A549 (cell line): ENCODE data around the gene TPM4. TPM values are rescaled to one million over a fixed set of nuclear protein-coding genes. Genes with fewer than 3 reads are reported as not detected.
A peak's percentile ranks its signal among the peaks of the same experiment; 100 is the strongest.

Experiments used
- ATAC-seq, 2 experiments: fragments of 200-7000 bp in 1 of 2; fragments of >200 bp in 1 of 2; cut with Nextera tagmentation in 1 of 2; cut with Tn5 transposase in 1 of 2; 3 replicates each; pipeline versions ENCODE4 v1.8.0 to v1.9.1; 2018 to 2020; ENCODE audit warnings: mild to moderate bottlenecking in 1 of 2, moderate library complexity in 1 of 2
- CTCF ChIA-PET: fragments of 300-600 bp; sonication (Branson Sonifier 250); formaldehyde crosslinking; extraction: SDS; loops from one replicate; lab custom pipeline; 2021; ENCODE audit warnings: antibody characterized with exemption, inconsistent platforms; lab: Yijun Ruan, JAX
- POLR2A ChIA-PET: fragments of 350-600 bp; formaldehyde crosslinking; extraction: SDS; loops from one replicate; lab custom pipeline; 2021; ENCODE audit warnings: antibody characterized with exemption, inconsistent platforms; lab: Yijun Ruan, JAX
- DNase-seq, 2 experiments: peaks; one replicate each; pipeline versions ENCODE4 v3.0.0 to v3.0.0-alpha.2; 2011 to 2016; ENCODE audit warnings: low read depth in 1 of 2, low spot score in 1 of 2
- FAIRE-seq: peaks from 2 replicates; lab custom pipeline; 2011; peaks lifted over from hg19 to GRCh38; lab: Jason Lieb, UNC
- H3K27ac ChIP-seq, 2 experiments: fragments of >200 bp; sonication (Bioruptor Twin); formaldehyde crosslinking; 3 replicates each; pipeline ENCODE4 v1.5.1; 2016 to 2017
- H3K4me1 ChIP-seq: fragments of >200 bp; sonication (Bioruptor Twin); formaldehyde crosslinking; 3 replicates; pipeline ENCODE4 v1.6.1; 2016
- H3K4me2 ChIP-seq: fragments of >200 bp; sonication (Bioruptor Twin); formaldehyde crosslinking; 3 replicates; pipeline ENCODE4 v1.6.1; 2016
- H3K4me3 ChIP-seq: fragments of >200 bp; sonication (Bioruptor Twin); formaldehyde crosslinking; 3 replicates; pipeline ENCODE4 v1.5.1; 2016
- H3K9me3 ChIP-seq: fragments of >200 bp; sonication (Bioruptor Twin); formaldehyde crosslinking; 3 replicates; pipeline ENCODE4 v1.6.1; 2016
- BCL3 ChIP-seq: fragments of >200 bp; sonication (Bioruptor Twin); formaldehyde crosslinking; IDR thresholded peaks from 3 replicates; pipeline ENCODE4 v1.6.1; 2016
- CEBPB ChIP-seq, 2 experiments: fragments of >200 bp in 1 of 2; sonication (Bioruptor Twin) in 1 of 2; formaldehyde crosslinking in 1 of 2; IDR thresholded peaks; 2 replicates each; pipeline ENCODE4 v1.6.1; 2012 to 2016
- CHD4 ChIP-seq: fragments of 200-600 bp; sonication (generic); IDR thresholded peaks from 2 replicates; pipeline ENCODE4 v1.6.1; 2016; ENCODE audit warnings: antibody characterized with exemption, mild to moderate bottlenecking, borderline replicate concordance
- CTCF ChIP-seq: fragments of >200 bp; sonication (Bioruptor Twin); formaldehyde crosslinking; IDR thresholded peaks from 3 replicates; pipeline ENCODE4 v1.5.1; 2016
- E2F6 ChIP-seq: IDR thresholded peaks from 2 replicates; pipeline ENCODE4 v1.6.1; 2012; ENCODE audit warnings: low read depth, borderline replicate concordance
- FOSL2 ChIP-seq, 2 experiments: fragments of 450-650 bp in 1 of 2; fragments of >200 bp in 1 of 2; sonication (Bioruptor Twin) in 1 of 2; formaldehyde crosslinking; IDR thresholded peaks; 2 replicates each; pipeline versions ENCODE4 v1.5.0 to v1.6.1; 2016 to 2020; ENCODE audit warnings: mild to moderate bottlenecking in 1 of 2, moderate library complexity in 1 of 2
- FOXS1 ChIP-seq: fragments of 250-450 bp; sonication (Bioruptor Pico); IDR thresholded peaks from 2 replicates; pipeline ENCODE4 v1.5.0; 2020; ENCODE audit warnings: mild to moderate bottlenecking, moderate library complexity
- HDAC2 ChIP-seq: fragments of 200-600 bp; sonication (generic); IDR thresholded peaks from 2 replicates; pipeline ENCODE4 v1.6.1; 2016
- HES2 ChIP-seq: fragments of >200 bp; sonication (Bioruptor Twin); formaldehyde crosslinking; IDR thresholded peaks from 2 replicates; pipeline ENCODE4 v1.6.1; 2016
- HOXA7 ChIP-seq: fragments of 250-450 bp; sonication (Bioruptor Pico); IDR thresholded peaks from 2 replicates; pipeline ENCODE4 v1.5.0; 2020; ENCODE audit warnings: mild to moderate bottlenecking, moderate library complexity
- JUN ChIP-seq, 2 experiments: fragments of >200 bp; sonication (Bioruptor Twin); formaldehyde crosslinking; IDR thresholded peaks; 2 replicates in 1 of 2; 3 replicates in 1 of 2; pipeline ENCODE4 v1.6.1; 2016 to 2017
- MAFK ChIP-seq: fragments of 450-650 bp; IDR thresholded peaks from 2 replicates; pipeline ENCODE4 v1.6.1; 2014; ENCODE audit not compliant: partially characterized antibody
- NR3C1 ChIP-seq: fragments of >200 bp; sonication (Bioruptor Twin); formaldehyde crosslinking; IDR thresholded peaks from 3 replicates; pipeline ENCODE4 v1.6.1; 2017
- RAD21 ChIP-seq, 2 experiments: fragments of >200 bp in 1 of 2; sonication (Bioruptor Twin) in 1 of 2; formaldehyde crosslinking in 1 of 2; IDR thresholded peaks in 1 of 2; conservative IDR thresholded peaks in 1 of 2; 2 replicates in 1 of 2; 3 replicates in 1 of 2; pipeline ENCODE4 v1.6.1; 2012 to 2018; ENCODE audit warnings: inconsistent platforms in 1 of 2
- RARB ChIP-seq: fragments of 250-450 bp; sonication (Bioruptor Pico); IDR thresholded peaks from 2 replicates; pipeline ENCODE4 v1.8.0; 2021; ENCODE audit warnings: mild to moderate bottlenecking, moderate library complexity
- RNF2 ChIP-seq: fragments of 200-600 bp; sonication (generic); IDR thresholded peaks from 2 replicates; pipeline ENCODE4 v1.6.1; 2016; ENCODE audit warnings: low read depth, mild to moderate bottlenecking, antibody characterized with exemption, moderate library complexity, borderline replicate concordance
- TFCP2L1 ChIP-seq: fragments of 250-450 bp; sonication (Bioruptor Pico); IDR thresholded peaks from 2 replicates; pipeline ENCODE4 v1.5.0; 2021; ENCODE audit warnings: mild to moderate bottlenecking
- ZC3H11A ChIP-seq: fragments of 450-650 bp; IDR thresholded peaks from 2 replicates; pipeline ENCODE4 v1.6.1; 2014; ENCODE audit warnings: antibody characterized with exemption, mild to moderate bottlenecking
- ZNF302 ChIP-seq: fragments of 250-450 bp; sonication (Bioruptor Pico); IDR thresholded peaks from 2 replicates; pipeline ENCODE4 v1.9.0; 2021; ENCODE audit warnings: inconsistent platforms, mild to moderate bottlenecking, moderate library complexity
- whole genome bisulfite sequencing: methylation state at CpG from one replicate; pipeline ENCODE4 v1.1.6; 2017; ENCODE audit errors: missing lambda C conversion rate; 5-methylcytosine and 5-hydroxymethylcytosine counted together
- polyA plus RNA-seq, 4 experiments: library from polyadenylated mRNA; depleted of rRNA in 3 of 4; stranded (reverse); fragments of >200 nt; fragmentation: RNase III in 1 of 4; extraction: RNeasy Plus Mini Kit Qiagen cat#74134 plus additional on column Dnase treatment in 1 of 4; gene quantifications; 2 replicates in 3 of 4; 3 replicates in 1 of 4; pipeline ENCODE4 v1.2.3, GENCODE V29; 2011 to 2017

Gene TPM4
- polyA plus RNA-seq, 2 of the 4 experiments (the other 2 are of a cell fraction): 777 to 860 TPM

- ATAC-seq (no peak), FAIRE-seq (no peak)
- TF ChIP-seq TFCP2L1 (CRISPR knock-in tag): no peak
- TF ChIP-seq ZNF302: no peak
- TF ChIP-seq HOXA7 (CRISPR knock-in tag): no peak
- no peak for TF ChIP-seq CTCF
- no peak for TF ChIP-seq CEBPB (IDR thresholded peaks at IDR 0.05)
- TF ChIP-seq ZC3H11A: no peak
- TF ChIP-seq RNF2: no peak
- TF ChIP-seq, all 56 proteins: peak for 0
- no peak for DNase-seq
- Histone ChIP-seq H3K9me3 (peaks cover 21% of the 10 kb centered on the region), H3K4me3 (no peak overlapping the region), H3K27ac (no peak overlapping the region), H3K4me1 (peaks cover 6% of the 10 kb centered on the region; the same call in 2 of the 3 replicates), H3K4me2 (no peak overlapping the region)
- ChIA-PET POLR2A (no interaction called here), CTCF (interaction anchor here (1.0 to 7.0 kb wide), 5 partner anchors 8 to 122 kb away, joined by 4 to 38 read pairs (median 4); partner anchors contain the start of gene TPM4)
- WGBS: 0% methylated on average over 2 of the region's 2 CpGs
These were observed 16.0 kb upstream of the TPM4 start for GRCh38 chr19:16060294-16060693.

GRCh38 chr19:16061943-16062342, 14.4 kb upstream of the TPM4 start:
- Histone ChIP-seq H3K27ac (no peak overlapping the region), H3K4me2 (no peak overlapping the region), H3K4me1 (peaks cover 12% of the 10 kb centered on the region), H3K9me3 (peaks cover 11% of the 10 kb centered on the region), H3K4me3 (no peak overlapping the region)
- WGBS: 46% methylated on average over 4 of the region's 4 CpGs
- ATAC-seq: no peak
- TF ChIP-seq ZNF302 (no peak), FOXS1 (CRISPR knock-in tag) (no peak), NR3C1 (no peak), MAFK (no peak), E2F6 (no peak), HES2 (no peak), FOSL2 (IDR thresholded peaks at IDR 0.05) (no peak), FOSL2 (CRISPR knock-in tag; IDR thresholded peaks at IDR 0.05) (no peak), CHD4 (no peak), HDAC2 (no peak)
- no peak for DNase-seq
- ChIA-PET CTCF (interaction anchor here (0.9 to 7.0 kb wide), 5 partner anchors 9 to 25 kb away, joined by 3 to 38 read pairs (median 4); no protein-coding TSS in a partner anchor), POLR2A (no interaction called here)
- FAIRE-seq: no peak

- no peak overlapping the region for H3K4me3 ChIP-seq
- ATAC-seq (peak in 1 of 2 experiments; percentile 40; a peak in 2 of 6 replicates), DNase-seq (no peak), FAIRE-seq (no peak)
- H3K9me3 ChIP-seq: peaks cover 7% of the 10 kb centered on the region; the same call in 1 of the 3 replicates
- 67% methylated on average over 2 of the region's 2 CpGs for WGBS
- no peak overlapping the region for H3K4me2 ChIP-seq
- ChIA-PET CTCF (interaction anchor here (0.6 to 7.0 kb wide), 9 partner anchors 8 to 99 kb away, joined by 3 to 38 read pairs (median 3); no protein-coding TSS in a partner anchor), POLR2A (no interaction called here)
- H3K4me1 ChIP-seq: peaks cover 18% of the 10 kb centered on the region
- H3K27ac ChIP-seq: no peak overlapping the region
- TF ChIP-seq JUN (IDR thresholded peaks at IDR 0.05) (no peak), CTCF (peak; percentile 32), RARB (CRISPR knock-in tag) (no peak), RAD21 (conservative IDR thresholded peaks at IDR 0.05 in 1 of 2, IDR thresholded peaks at IDR 0.05 in 1 of 2) (0 out of 5 replicates have a peak, but pooled peaks of 1 of the 2 experiments have one; percentile 5), BCL3 (no peak)
- TF ChIP-seq, all 56 proteins: peak for 2
These were observed 13.5 kb upstream of the TPM4 start for GRCh38 chr19:16062789-16063188.
